B cell (primary cell): Measurements from ENCODE around the gene CD209. TPM values are rescaled to one million over a fixed set of nuclear protein-coding genes. Genes with fewer than 3 reads are reported as not detected.

Experiments used
- ATAC-seq: fragments of 200-7000 bp; cut with Tn5 transposase; one replicate; pipeline ENCODE4 v1.10.0; 2021; ENCODE audit warnings: low read depth, mild to moderate bottlenecking, moderate number of reproducible peaks, moderate library complexity
- CTCF ChIA-PET: fragments of 350-600 bp; sonication (Branson Sonifier 250); formaldehyde crosslinking; loops from one replicate; lab custom pipeline; 2021; ENCODE audit warnings: antibody characterized with exemption, inconsistent platforms; lab: Charles Lee
- POLR2A ChIA-PET: fragments of 350-600 bp; sonication (Branson Sonifier 250); formaldehyde crosslinking; loops from one replicate; lab custom pipeline; 2021; ENCODE audit warnings: antibody characterized with exemption; lab: Charles Lee
- DNase-seq: peaks from one replicate; pipeline ENCODE4 v3.0.0; 2013
- H2AFZ ChIP-seq: 2 replicates; pipeline ENCODE4 v1.6.1; 2012; ENCODE audit warnings: mild to moderate bottlenecking, low read depth, low read length; ENCODE audit not compliant: insufficient read depth, poor library complexity, severe bottlenecking
- H3K27ac ChIP-seq, 2 donors: 1 replicate in 1 of 2; 2 replicates in 1 of 2; pipeline ENCODE4 v1.5.1; 2012 to 2013; ENCODE audit warnings: low read length in 2 of 2, mild to moderate bottlenecking in 2 of 2, moderate library complexity in 1 of 2
- H3K27me3 ChIP-seq, 4 experiments: fragments of 200-600 bp in 1 of 4; sonication (generic) in 1 of 4; replicated peaks in 1 of 4; 1 replicate in 2 of 4; 2 replicates in 2 of 4; pipeline versions ENCODE4 v1.6.1 to v1.7.0; 2013 to 2016; ENCODE audit warnings: low read length in 3 of 4, mild to moderate bottlenecking in 2 of 4, mixed read lengths in 1 of 4, moderate library complexity in 1 of 4; ENCODE audit not compliant: insufficient read depth in 4 of 4, control insufficient read depth in 3 of 4; ENCODE audit errors: control extremely low read depth in 1 of 4
- H3K36me3 ChIP-seq, 2 experiments: replicated peaks in 1 of 2; 1 replicate in 1 of 2; 2 replicates in 1 of 2; pipeline versions ENCODE4 v1.6.1 to v1.7.1; 2013; ENCODE audit warnings: low read length in 1 of 2; ENCODE audit not compliant: insufficient read depth in 2 of 2, control insufficient read depth in 1 of 2; ENCODE audit errors: control extremely low read depth in 1 of 2, extremely low read depth in 1 of 2
- H3K4me1 ChIP-seq, 2 donors: fragments of 200-600 bp in 1 of 2; sonication (generic) in 1 of 2; 1 replicate in 1 of 2; 2 replicates in 1 of 2; pipeline versions ENCODE4 v1.5.1 to v1.6.1; 2013 to 2017; ENCODE audit warnings: low read length in 2 of 2; ENCODE audit not compliant: control insufficient read depth in 2 of 2, insufficient read depth in 2 of 2
- H3K4me2 ChIP-seq: replicated peaks from 2 replicates; pipeline ENCODE3; 2012; ENCODE audit warnings: mild to moderate bottlenecking, low read depth, low read length; ENCODE audit not compliant: poor library complexity, severe bottlenecking
- H3K4me3 ChIP-seq, 5 experiments: fragments of 200-600 bp in 1 of 5; sonication (generic) in 1 of 5; 1 replicate in 3 of 5; 2 replicates in 2 of 5; pipeline versions ENCODE4 v1.5.1 to v1.7.0; 2011 to 2016; ENCODE audit warnings: low read length in 4 of 5, mild to moderate bottlenecking in 4 of 5, low read depth in 2 of 5, control low read depth in 1 of 5, moderate library complexity in 1 of 5; ENCODE audit not compliant: insufficient read depth in 1 of 5; ENCODE audit errors: control extremely low read depth in 1 of 5, extremely low read depth in 1 of 5
- H3K79me2 ChIP-seq: fragments of 200-600 bp; sonication (generic); one replicate; pipeline ENCODE4 v1.6.0; 2016; ENCODE audit warnings: low read length; ENCODE audit not compliant: control insufficient read depth, insufficient read depth
- H3K9ac ChIP-seq: fragments of 200-600 bp; sonication (generic); 2 replicates; pipeline ENCODE4 v1.6.1; 2017; ENCODE audit warnings: mild to moderate bottlenecking, low read length, moderate library complexity
- H3K9me3 ChIP-seq, 3 donors: one replicate each; pipeline versions ENCODE4 v1.6.1 to v1.7.1; 2013; ENCODE audit warnings: low read length in 2 of 3; ENCODE audit not compliant: control insufficient read depth in 2 of 3, insufficient read depth in 1 of 3; ENCODE audit errors: control extremely low read depth in 1 of 3
- H4K20me1 ChIP-seq: 2 replicates; pipeline ENCODE4 v1.6.0; 2012; ENCODE audit warnings: mild to moderate bottlenecking, low read length; ENCODE audit not compliant: insufficient read depth, control insufficient read depth, poor library complexity, severe bottlenecking
- H3K27ac Mint-ChIP-seq: one replicate; pipeline ENCODE4 v1.8.0; 2021; ENCODE audit warnings: mixed read lengths
- H3K27me3 Mint-ChIP-seq: one replicate; pipeline ENCODE4 v1.8.0; 2021; ENCODE audit warnings: mixed read lengths
- H3K4me1 Mint-ChIP-seq: one replicate; pipeline ENCODE4 v1.8.0; 2021; ENCODE audit warnings: mixed read lengths
- H3K4me3 Mint-ChIP-seq: one replicate; pipeline ENCODE4 v1.8.0; 2021; ENCODE audit warnings: mixed read lengths
- H3K9me3 Mint-ChIP-seq: one replicate; pipeline ENCODE4 v1.8.0; 2022; ENCODE audit warnings: mixed read lengths; ENCODE audit not compliant: insufficient read depth
- CTCF ChIP-seq: fragments of 200-600 bp; IDR thresholded peaks from one replicate; pipeline ENCODE4 v1.8.0; 2022; ENCODE audit warnings: antibody characterized with exemption, mild to moderate bottlenecking
- EZH2 ChIP-seq: IDR thresholded peaks from 2 replicates; pipeline ENCODE4 v1.6.1; 2012; ENCODE audit warnings: borderline replicate concordance, low read depth, mild to moderate bottlenecking, moderate library complexity, low read length; ENCODE audit not compliant: insufficient read depth, poor library complexity, severe bottlenecking
- WGBS: methylation state at CpG from one replicate; pipeline ENCODE4 v1.1.5; 2013; ENCODE audit warnings: missing lambda C conversion rate; ENCODE audit not compliant: insufficient coverage; 5-methylcytosine and 5-hydroxymethylcytosine counted together
- intact Hi-C: fragments of 100-400 bp; cut with micrococcal nuclease; formaldehyde crosslinking; loops from one replicate; pipeline ENCODE4 v1.10.0; 2022
- polyA plus RNA-seq: library from polyadenylated mRNA; depleted of rRNA; stranded (reverse); fragments of >200 nt; gene quantifications from 2 replicates; pipeline ENCODE4 v1.2.3, GENCODE V29; 2012
- total RNA-seq, 2 donors: library from RNA; stranded (reverse); fragments of 120-200 nt in 1 of 2; gene quantifications; 1 replicate in 1 of 2; 2 replicates in 1 of 2; pipeline versions ENCODE4 v1.2.3 to v1.2.4, GENCODE V29; 2013 to 2022

The CD209 gene
- total and polyA plus RNA-seq, 2 donors (not counting 1 experiment from before 2014, with no cell fraction given) = 0.10 TPM; not detected in 1

- H3K4me1 Mint-ChIP-seq = peaks cover 52% of the 10 kb centered on the region
- POLR2A ChIA-PET = interaction anchor here (0.8 kb wide), 1 partner anchor 397 kb away, joined by 3 read pairs; no protein-coding TSS in a partner anchor
Measured at GRCh38 chr19:7742991-7743390, 4.3 kb downstream of the CD209 start.

More at GRCh38 chr19:7742991-7743390, 4.3 kb downstream of the CD209 start:
- H3K4me2 ChIP-seq = no peak overlapping the region
- no peak overlapping the region for H3K9ac ChIP-seq
- no peak overlapping the region for H2AFZ ChIP-seq
- intact Hi-C loops = loop anchor here (2.0 to 5.0 kb wide), 2 partner anchors 24 to 54 kb away; no protein-coding TSS in a partner anchor
- H3K4me3 ChIP-seq = no peak overlapping the region
- DNase-seq = no peak
- no peaks in the 10 kb centered on the region for H3K79me2 ChIP-seq
- Mint-ChIP-seq H3K4me3 (peak overlapping the region; percentile 30), H3K9me3 (no peaks in the 10 kb centered on the region), H3K27ac (no peak overlapping the region), H3K27me3 (peaks cover 8% of the 10 kb centered on the region)
- no peaks in the 10 kb centered on the region for H3K36me3 ChIP-seq
- ATAC-seq = no peak
- TF ChIP-seq EZH2 = no peak
- TF ChIP-seq CTCF = no peak
- peaks cover 0 to 3% (median under 1%) of the 10 kb centered on the region in 3 donors for H3K9me3 ChIP-seq
- CTCF ChIA-PET = interaction anchor here (0.6 to 3.1 kb wide), 5 partner anchors 57 to 275 kb away, joined by 3 to 11 read pairs (median 3); partner anchors contain the start of gene TRAPPC5
- H3K27ac ChIP-seq = no peak overlapping the region
- no peaks in the 10 kb centered on the region for H4K20me1 ChIP-seq
- H3K4me1 ChIP-seq = peaks cover 28 to 29% of the 10 kb centered on the region in 2 donors
- WGBS = 83% methylated on average over 11 of the region's 11 CpGs
- peaks cover 0 to 1% (median 0%) of the 10 kb centered on the region in 4 experiments for H3K27me3 ChIP-seq
